Measurements from ENCODE around the gene CLEC2D.
"Not testable (repeated sequence)": the region's sequence is repeated elsewhere in the genome, so short reads cannot be mapped to it uniquely, and the experiment has no call there.

Gene CLEC2D

GRCh38 chr12:9660046-9660445 lies 9.5 kb upstream of the CLEC2D start:
- H3K9ac ChIP-seq (ENCODE audit: low read length), result no peak overlapping the region
- peaks cover 87% of the 10 kb centered on the region for H3K36me3 ChIP-seq (ENCODE audit: control insufficient read depth, insufficient read depth, low read length)
- no peaks in the 10 kb centered on the region for H3K9me3 ChIP-seq (ENCODE audit: control insufficient read depth, insufficient read depth, low read depth, low read length)
- no peaks in the 10 kb centered on the region for H3K27me3 ChIP-seq (ENCODE audit: control insufficient read depth, insufficient read depth, low read length)
- H3K4me1 ChIP-seq (ENCODE audit: control insufficient read depth, insufficient read depth, low read length), result no peaks in the 10 kb centered on the region
- H3K4me3 ChIP-seq (ENCODE audit: low read depth, low read length), result no peak overlapping the region
- H3K27ac ChIP-seq (ENCODE audit: low read depth, low read length), result no peak overlapping the region

GRCh38 chr12:9661720-9662119 lies 7.8 kb upstream of the CLEC2D start:
- Histone ChIP-seq H3K4me1 (ENCODE audit: control insufficient read depth, insufficient read depth, low read length) (no peaks in the 10 kb centered on the region), H3K9me3 (ENCODE audit: control insufficient read depth, insufficient read depth, low read depth, low read length) (no peaks in the 10 kb centered on the region), H3K27ac (ENCODE audit: low read depth, low read length) (no peak overlapping the region), H3K27me3 (ENCODE audit: control insufficient read depth, insufficient read depth, low read length) (no peaks in the 10 kb centered on the region), H3K9ac (ENCODE audit: low read length) (no peak overlapping the region), H3K4me3 (ENCODE audit: low read depth, low read length) (no peak overlapping the region), H3K36me3 (ENCODE audit: control insufficient read depth, insufficient read depth, low read length) (peaks cover 75% of the 10 kb centered on the region)

- Histone ChIP-seq H3K27me3 (ENCODE audit: control insufficient read depth, insufficient read depth, low read length) (no peaks in the 10 kb centered on the region), H3K36me3 (ENCODE audit: control insufficient read depth, insufficient read depth, low read length) (peaks cover 67% of the 10 kb centered on the region), H3K4me1 (ENCODE audit: control insufficient read depth, insufficient read depth, low read length) (no peaks in the 10 kb centered on the region), H3K4me3 (ENCODE audit: low read depth, low read length) (no peak overlapping the region), H3K9ac (ENCODE audit: low read length) (no peak overlapping the region), H3K27ac (ENCODE audit: low read depth, low read length) (no peak overlapping the region), H3K9me3 (ENCODE audit: control insufficient read depth, insufficient read depth, low read depth, low read length) (no peaks in the 10 kb centered on the region)
Measured at GRCh38 chr12:9662488-9662887, 7.0 kb upstream of the CLEC2D start.

- Histone ChIP-seq H3K4me1 (ENCODE audit: control insufficient read depth, insufficient read depth, low read length) (no peaks in the 10 kb centered on the region), H3K9me3 (ENCODE audit: control insufficient read depth, insufficient read depth, low read depth, low read length) (no peaks in the 10 kb centered on the region), H3K27ac (ENCODE audit: low read depth, low read length) (no peak overlapping the region), H3K9ac (ENCODE audit: low read length) (no peak overlapping the region), H3K36me3 (ENCODE audit: control insufficient read depth, insufficient read depth, low read length) (peaks cover 23% of the 10 kb centered on the region), H3K27me3 (ENCODE audit: control insufficient read depth, insufficient read depth, low read length) (no peaks in the 10 kb centered on the region), H3K4me3 (ENCODE audit: low read depth, low read length) (no peak overlapping the region)
Measured at GRCh38 chr12:9667403-9668160, 1.9 kb upstream of the CLEC2D start.

GRCh38 chr12:9668161-9669018 lies 1.1 kb upstream of the CLEC2D start:
- Histone ChIP-seq H3K4me1 (ENCODE audit: control insufficient read depth, insufficient read depth, low read length) (peaks cover 7% of the 10 kb centered on the region), H3K9ac (ENCODE audit: low read length) (no peak overlapping the region), H3K27ac (ENCODE audit: low read depth, low read length) (0 out of 2 replicates have a peak overlapping the region, but pooled peaks have one; percentile 38), H3K27me3 (ENCODE audit: control insufficient read depth, insufficient read depth, low read length) (no peaks in the 10 kb centered on the region), H3K4me3 (ENCODE audit: low read depth, low read length) (no peak overlapping the region), H3K9me3 (ENCODE audit: control insufficient read depth, insufficient read depth, low read depth, low read length) (no peaks in the 10 kb centered on the region), H3K36me3 (ENCODE audit: control insufficient read depth, insufficient read depth, low read length) (peaks cover 18% of the 10 kb centered on the region)

- Histone ChIP-seq H3K27me3 (ENCODE audit: control insufficient read depth, insufficient read depth, low read length) (no peaks in the 10 kb centered on the region), H3K4me1 (ENCODE audit: control insufficient read depth, insufficient read depth, low read length) (peaks cover 13% of the 10 kb centered on the region), H3K27ac (ENCODE audit: low read depth, low read length) (no peak overlapping the region), H3K36me3 (ENCODE audit: control insufficient read depth, insufficient read depth, low read length) (peaks cover 14% of the 10 kb centered on the region), H3K9ac (ENCODE audit: low read length) (no peak overlapping the region), H3K4me3 (ENCODE audit: low read depth, low read length) (no peak overlapping the region), H3K9me3 (ENCODE audit: control insufficient read depth, insufficient read depth, low read depth, low read length) (no peaks in the 10 kb centered on the region)
Measured at GRCh38 chr12:9669019-9669326, 540 bp upstream of the CLEC2D start.

GRCh38 chr12:9672340-9672739 lies 2.8 kb downstream of the CLEC2D start:
- not testable (repeated sequence) for H3K9ac ChIP-seq (ENCODE audit: low read length); H3K27me3 ChIP-seq (ENCODE audit: control insufficient read depth, insufficient read depth, low read length); H3K27ac ChIP-seq (ENCODE audit: low read depth, low read length); H3K9me3 ChIP-seq (ENCODE audit: control insufficient read depth, insufficient read depth, low read depth, low read length); H3K36me3 ChIP-seq (ENCODE audit: control insufficient read depth, insufficient read depth, low read length); H3K4me3 ChIP-seq (ENCODE audit: low read depth, low read length)
- peaks cover 16% of the 10 kb centered on the region for H3K4me1 ChIP-seq (ENCODE audit: control insufficient read depth, insufficient read depth, low read length)

GRCh38 chr12:9673404-9674225 lies 4.1 kb downstream of the CLEC2D start:
- H3K9ac ChIP-seq (ENCODE audit: low read length), result no peak overlapping the region
- no peak overlapping the region for H3K27ac ChIP-seq (ENCODE audit: low read depth, low read length)
- H3K27me3 ChIP-seq (ENCODE audit: control insufficient read depth, insufficient read depth, low read length), result no peaks in the 10 kb centered on the region
- peaks cover 16% of the 10 kb centered on the region for H3K4me1 ChIP-seq (ENCODE audit: control insufficient read depth, insufficient read depth, low read length)
- H3K9me3 ChIP-seq (ENCODE audit: control insufficient read depth, insufficient read depth, low read depth, low read length), result no peaks in the 10 kb centered on the region
- no peak overlapping the region for H3K4me3 ChIP-seq (ENCODE audit: low read depth, low read length)
- peaks cover 3% of the 10 kb centered on the region; the same call in 1 of the 2 replicates for H3K36me3 ChIP-seq (ENCODE audit: control insufficient read depth, insufficient read depth, low read length)

- H3K4me1 ChIP-seq (ENCODE audit: control insufficient read depth, insufficient read depth, low read length), result peaks cover 16% of the 10 kb centered on the region
- H3K9ac ChIP-seq (ENCODE audit: low read length), result no peak overlapping the region
- no peak overlapping the region for H3K4me3 ChIP-seq (ENCODE audit: low read depth, low read length)
- peaks cover 3% of the 10 kb centered on the region; the same call in 1 of the 2 replicates for H3K36me3 ChIP-seq (ENCODE audit: control insufficient read depth, insufficient read depth, low read length)
- H3K9me3 ChIP-seq (ENCODE audit: control insufficient read depth, insufficient read depth, low read depth, low read length), result no peaks in the 10 kb centered on the region
- no peaks in the 10 kb centered on the region for H3K27me3 ChIP-seq (ENCODE audit: control insufficient read depth, insufficient read depth, low read length)
- no peak overlapping the region for H3K27ac ChIP-seq (ENCODE audit: low read depth, low read length)
Measured at GRCh38 chr12:9674226-9674590, 4.7 kb downstream of the CLEC2D start.

GRCh38 chr12:9682508-9682907 lies 13.0 kb downstream of the CLEC2D start:
- H3K4me1 ChIP-seq (ENCODE audit: control insufficient read depth, insufficient read depth, low read length); H3K9me3 ChIP-seq (ENCODE audit: control insufficient read depth, insufficient read depth, low read depth, low read length); H3K9ac ChIP-seq (ENCODE audit: low read length); H3K4me3 ChIP-seq (ENCODE audit: low read depth, low read length); H3K36me3 ChIP-seq (ENCODE audit: control insufficient read depth, insufficient read depth, low read length); H3K27me3 ChIP-seq (ENCODE audit: control insufficient read depth, insufficient read depth, low read length); H3K27ac ChIP-seq (ENCODE audit: low read depth, low read length): not testable (repeated sequence)

GRCh38 chr12:9682949-9683348 lies 13.4 kb downstream of the CLEC2D start:
- H3K27me3 ChIP-seq (ENCODE audit: control insufficient read depth, insufficient read depth, low read length); H3K4me1 ChIP-seq (ENCODE audit: control insufficient read depth, insufficient read depth, low read length); H3K36me3 ChIP-seq (ENCODE audit: control insufficient read depth, insufficient read depth, low read length); H3K9me3 ChIP-seq (ENCODE audit: control insufficient read depth, insufficient read depth, low read depth, low read length); H3K4me3 ChIP-seq (ENCODE audit: low read depth, low read length); H3K9ac ChIP-seq (ENCODE audit: low read length); H3K27ac ChIP-seq (ENCODE audit: low read depth, low read length): not testable (repeated sequence)

All from HUES6 (cell line).